NCI-H526 (cell line): ENCODE results near the gene ABI3.

Experiments
- DNase-seq, 2 experiments: peaks; one replicate each; lab custom pipeline; 2025; lab: John Stamatoyannopoulos, UW

ABI3 gene

DNA sequence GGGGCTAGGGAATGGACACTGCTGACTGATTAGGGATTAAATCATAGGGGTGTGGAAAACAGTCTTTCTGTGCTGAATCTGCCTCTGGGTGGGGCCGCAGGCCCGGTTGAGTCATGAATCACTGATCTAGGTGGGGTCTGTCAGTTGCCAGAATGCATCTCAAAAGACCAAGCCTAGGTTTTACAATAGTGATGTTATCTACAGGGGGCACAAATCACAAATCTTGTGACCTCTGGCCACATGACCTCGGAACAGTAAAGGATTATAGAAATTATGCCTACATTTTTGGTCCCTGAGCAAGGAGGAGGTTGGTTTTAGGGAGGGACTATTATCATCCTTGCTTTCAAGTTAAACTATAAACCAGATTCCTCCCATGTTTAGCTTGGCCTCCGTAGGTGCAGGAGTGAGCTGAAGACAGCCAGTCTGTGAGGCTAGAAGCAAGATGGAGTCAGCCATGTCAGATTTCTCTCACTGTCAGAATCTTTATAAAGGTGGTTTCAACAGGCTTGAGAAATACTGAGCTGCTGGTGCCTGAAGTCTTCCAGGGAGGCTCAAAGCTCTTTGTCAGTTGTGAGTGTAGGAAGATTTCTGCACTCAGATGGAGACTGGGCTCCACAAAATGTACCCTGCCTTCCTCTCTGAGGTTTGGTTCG is 13.0 kb upstream of the ABI3 start:
- no peak for DNase-seq

GRCh38 chr17:49198211-49198610 is 12.3 kb upstream of the ABI3 start:
- no peak for DNase-seq

GRCh38 chr17:49200423-49201083 is 10.0 kb upstream of the ABI3 start:
- no peak for DNase-seq

GRCh38 chr17:49201481-49201927 is 9.0 kb upstream of the ABI3 start:
- no peak for DNase-seq

GRCh38 chr17:49203796-49204195 is 6.7 kb upstream of the ABI3 start:
- no peak for DNase-seq

- DNase-seq = no peak
These were observed 6.0 kb upstream of the ABI3 start for GRCh38 chr17:49204516-49204915.

DNA sequence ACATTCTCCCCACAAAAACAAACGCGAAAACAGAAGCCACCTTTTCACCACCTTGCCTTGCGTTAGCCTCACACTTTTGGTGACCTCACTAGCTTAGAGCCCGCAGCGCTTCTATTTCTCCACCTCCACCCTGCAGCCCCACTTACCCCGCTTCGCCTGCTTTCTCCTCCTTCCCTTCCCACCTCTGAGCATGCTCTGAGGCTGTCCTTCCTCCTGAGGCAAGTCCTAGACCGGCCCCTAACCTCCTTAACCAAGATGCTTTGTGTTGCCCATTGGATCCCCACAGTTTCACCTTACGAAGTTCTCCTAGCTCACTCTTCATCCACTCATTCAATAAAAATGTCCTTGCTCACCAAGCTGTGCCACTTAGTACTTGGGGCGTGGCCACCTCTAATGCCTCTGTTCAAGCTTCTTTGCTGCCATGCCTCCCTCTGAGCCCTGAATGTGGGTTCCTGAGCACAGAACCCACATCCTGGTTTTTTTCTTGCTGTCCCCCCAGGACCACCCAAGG is 1.4 kb upstream of the ABI3 start:
- DNase-seq = no peak

GRCh38 chr17:49213399-49213798 is 2.9 kb downstream of the ABI3 start:
- peak; percentile 72 to 91 for DNase-seq

- peak; percentile 59 to 66 for DNase-seq
These were observed 3.3 kb downstream of the ABI3 start for GRCh38 chr17:49213847-49214246.

GRCh38 chr17:49214676-49215360 is 4.3 kb downstream of the ABI3 start:
- DNase-seq = no peak

- no peak for DNase-seq
These were observed 6.0 kb downstream of the ABI3 start for GRCh38 chr17:49216482-49216881.

- no peak for DNase-seq
These were observed 6.6 kb downstream of the ABI3 start for GRCh38 chr17:49216953-49217650.

DNA sequence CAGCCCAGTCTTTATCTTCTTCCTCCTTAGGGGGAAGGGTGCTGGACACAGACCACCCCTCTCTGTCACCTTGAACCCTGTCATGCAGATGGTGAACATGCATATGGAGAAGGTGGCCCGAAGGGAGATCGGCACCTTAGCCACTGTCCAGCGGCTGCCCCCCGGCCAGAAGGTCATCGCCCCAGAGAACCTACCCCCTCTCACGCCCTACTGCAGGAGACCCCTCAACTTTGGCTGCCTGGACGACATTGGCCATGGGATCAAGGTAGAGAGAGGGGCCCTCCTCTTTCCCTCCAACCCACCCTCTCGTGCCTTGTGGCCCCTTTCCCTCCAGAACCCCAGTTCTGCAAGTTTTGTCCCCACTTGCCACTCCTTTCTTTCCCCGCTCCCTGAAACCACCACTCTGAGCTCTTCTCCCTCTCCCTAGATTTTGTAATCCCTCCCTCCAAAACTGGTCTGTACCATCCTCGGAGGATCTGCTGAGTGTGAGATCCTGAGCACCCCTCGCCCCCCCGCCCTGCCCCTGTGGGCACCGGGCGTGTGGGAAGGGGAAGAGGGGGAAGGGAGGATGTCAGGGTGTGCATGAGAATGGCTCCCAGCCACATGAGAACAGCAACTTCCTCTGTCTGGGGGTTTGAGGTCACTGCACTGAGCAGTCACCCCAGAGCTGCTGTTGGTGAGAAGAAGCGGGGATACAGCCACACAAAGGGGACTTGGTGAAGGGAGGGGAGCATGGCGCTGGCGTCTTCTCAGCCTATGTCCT is 7.3 kb downstream of the ABI3 start:
- no peak for DNase-seq

GRCh38 chr17:49218941-49219913 is 8.7 kb downstream of the ABI3 start:
- DNase-seq = peak in 1 of 2 experiments; percentile 35

DNA sequence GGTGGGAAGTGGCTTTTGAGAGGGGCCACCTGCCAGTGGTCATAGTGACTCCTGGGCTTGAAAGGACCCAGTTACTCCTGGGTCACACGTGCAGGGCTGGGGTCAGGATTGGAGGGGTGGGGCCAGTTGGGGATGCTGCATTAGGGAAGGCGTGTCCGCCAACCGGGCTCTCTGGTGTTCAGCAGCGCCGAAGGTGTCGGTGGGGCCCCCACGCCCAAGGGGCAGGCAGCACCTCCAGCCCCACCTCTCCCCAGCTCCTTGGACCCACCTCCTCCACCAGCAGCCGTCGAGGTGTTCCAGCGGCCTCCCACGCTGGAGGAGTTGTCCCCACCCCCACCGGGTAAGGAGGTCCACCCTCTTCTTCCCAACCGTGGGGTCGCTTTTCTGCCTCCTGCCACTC is 9.5 kb downstream of the ABI3 start:
- DNase-seq = no peak

GRCh38 chr17:49223168-49223516 is 12.6 kb downstream of the ABI3 start:
- no peak for DNase-seq

DNA sequence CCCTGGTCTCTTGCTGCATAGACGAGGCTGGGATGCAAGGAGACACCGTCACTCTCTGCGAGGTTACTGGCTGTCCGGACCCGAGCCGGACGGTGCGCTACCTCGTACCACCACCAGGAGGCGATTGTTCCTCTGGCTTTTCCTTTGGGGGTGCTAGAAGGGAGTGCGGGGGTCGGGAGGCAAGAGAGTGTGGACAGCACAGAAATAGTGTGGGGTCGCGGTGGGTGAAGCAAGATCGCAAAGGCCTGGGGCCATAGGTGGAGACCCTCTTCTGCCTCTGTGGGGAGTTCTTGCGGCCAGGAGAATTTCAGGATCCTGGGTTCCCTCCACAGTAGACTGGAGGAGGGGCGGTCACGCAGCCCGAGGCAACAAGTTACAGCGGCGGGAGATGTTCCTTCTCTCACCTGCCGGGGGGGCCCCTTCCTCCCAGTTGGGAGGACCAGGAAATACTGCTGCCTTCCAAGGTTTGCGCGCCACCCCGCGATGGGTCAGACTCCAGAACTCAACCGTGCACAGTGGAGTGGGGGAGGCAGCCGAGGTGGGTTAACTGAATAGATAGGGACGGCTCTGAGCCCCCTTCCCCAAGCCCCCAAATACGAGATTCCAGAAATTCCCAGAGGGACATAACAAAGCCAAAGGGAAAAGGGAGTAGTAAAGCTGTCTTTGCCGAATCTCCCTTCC is 13.2 kb downstream of the ABI3 start:
- DNase-seq = peak; percentile 30 to 73

DNA sequence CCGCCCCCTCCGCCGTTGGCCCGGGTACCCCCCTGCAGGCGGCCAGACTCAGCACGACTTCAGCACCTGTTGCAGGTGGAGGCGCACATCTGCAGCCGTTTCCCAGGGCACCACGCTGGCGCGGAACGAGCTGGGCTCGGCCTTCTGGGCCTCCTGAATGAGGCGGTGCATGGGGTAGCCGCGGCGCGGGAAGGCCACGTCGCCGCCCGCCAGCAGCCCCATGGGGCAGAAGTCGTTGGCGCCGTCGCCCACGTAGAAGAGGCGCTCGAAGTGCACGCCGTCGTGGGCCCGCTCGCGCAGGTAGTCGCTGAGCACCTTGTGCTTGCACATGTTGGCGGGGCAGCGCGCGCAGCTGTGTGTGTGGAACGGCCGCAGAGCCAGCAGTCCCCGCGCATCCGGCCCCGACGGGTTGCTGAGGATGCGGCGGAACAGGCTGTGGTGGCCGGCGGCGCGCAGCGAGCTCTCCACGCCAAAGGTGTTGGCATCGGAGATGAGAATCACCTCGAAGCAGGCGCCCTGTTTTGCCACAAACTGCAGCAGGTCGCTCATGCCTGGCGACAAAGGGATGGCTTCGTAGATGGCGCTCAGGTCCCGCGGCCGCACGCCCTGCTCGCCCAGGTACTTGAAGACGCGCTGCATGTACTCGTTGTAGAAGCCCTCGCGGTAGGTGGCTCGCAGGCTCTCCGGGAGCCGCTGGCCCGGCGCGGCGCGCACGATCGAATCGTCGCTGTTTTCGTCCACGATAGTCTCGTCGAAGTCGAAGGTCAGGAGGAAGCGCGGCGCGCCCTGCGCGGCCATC is 13.9 kb downstream of the ABI3 start:
- DNase-seq = peak in 1 of 2 experiments; percentile 65

GRCh38 chr17:49224997-49225337 is 14.5 kb downstream of the ABI3 start:
- no peak for DNase-seq
